ENCODE measurements around the gene NSMCE1.

NSMCE1 gene

DNA sequence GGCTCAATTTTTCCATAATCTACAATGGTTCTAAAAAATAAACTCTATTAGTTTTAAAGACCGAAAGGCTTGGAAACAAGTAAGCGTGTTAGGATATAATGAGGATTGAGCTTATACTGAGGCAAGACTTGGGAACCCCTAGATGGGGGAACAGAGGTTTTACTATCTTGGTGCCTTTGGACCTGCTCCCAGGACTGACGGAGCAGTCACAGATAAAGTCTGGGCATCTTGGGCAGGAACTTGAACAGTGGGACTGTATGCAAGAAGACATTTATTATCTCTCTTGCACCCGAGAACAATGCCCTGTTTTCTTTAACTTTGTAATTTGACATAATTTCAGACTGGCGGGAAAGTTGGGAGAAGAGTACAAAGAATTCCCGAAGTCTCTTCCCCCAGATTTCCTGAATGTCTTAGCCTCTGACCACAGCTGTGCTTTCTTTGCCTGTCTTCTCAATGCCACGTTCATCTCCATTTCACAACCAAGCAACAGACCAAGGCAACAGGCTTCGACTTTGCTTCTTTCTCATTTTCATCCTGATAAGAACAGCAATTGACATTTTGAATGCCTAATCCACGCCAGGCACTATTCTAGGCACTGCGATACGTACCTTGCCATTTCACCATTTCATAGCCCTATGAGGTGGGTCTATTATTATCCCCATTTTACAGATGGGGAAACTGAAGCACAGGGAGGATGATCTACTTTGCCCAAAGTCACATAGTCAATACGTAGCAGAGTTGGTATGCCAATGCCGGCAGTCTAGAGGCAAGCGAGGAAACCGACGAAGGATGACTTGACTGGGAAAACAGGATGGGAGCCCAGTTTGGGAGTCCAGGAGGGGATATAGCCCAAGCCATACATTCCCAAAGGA lies 42.2 kb upstream of the NSMCE1 start:
- Mint-ChIP-seq H3K4me1 (ENCODE audit: low read depth) (peaks cover 19% of the 10 kb centered on the region), H3K36me3 (ENCODE audit: low read depth) (peaks cover 28% of the 10 kb centered on the region), H3K27me3 (ENCODE audit: low read depth) (no peaks in the 10 kb centered on the region), H3K9me3 (peaks cover 10% of the 10 kb centered on the region), H3K4me3 (no peak overlapping the region), H3K27ac (no peak overlapping the region)
- DNase-seq (ENCODE audit: low spot score): no peak

GRCh38 chr16:27308792-27309191 lies 40.2 kb upstream of the NSMCE1 start:
- peaks cover 23% of the 10 kb centered on the region for H3K36me3 Mint-ChIP-seq (ENCODE audit: low read depth)
- H3K27me3 Mint-ChIP-seq (ENCODE audit: low read depth): no peaks in the 10 kb centered on the region
- H3K4me3 Mint-ChIP-seq: no peak overlapping the region
- peaks cover 13% of the 10 kb centered on the region for H3K9me3 Mint-ChIP-seq
- DNase-seq (ENCODE audit: low spot score): no peak
- no peak overlapping the region for H3K27ac Mint-ChIP-seq
- peaks cover 20% of the 10 kb centered on the region for H3K4me1 Mint-ChIP-seq (ENCODE audit: low read depth)

DNA sequence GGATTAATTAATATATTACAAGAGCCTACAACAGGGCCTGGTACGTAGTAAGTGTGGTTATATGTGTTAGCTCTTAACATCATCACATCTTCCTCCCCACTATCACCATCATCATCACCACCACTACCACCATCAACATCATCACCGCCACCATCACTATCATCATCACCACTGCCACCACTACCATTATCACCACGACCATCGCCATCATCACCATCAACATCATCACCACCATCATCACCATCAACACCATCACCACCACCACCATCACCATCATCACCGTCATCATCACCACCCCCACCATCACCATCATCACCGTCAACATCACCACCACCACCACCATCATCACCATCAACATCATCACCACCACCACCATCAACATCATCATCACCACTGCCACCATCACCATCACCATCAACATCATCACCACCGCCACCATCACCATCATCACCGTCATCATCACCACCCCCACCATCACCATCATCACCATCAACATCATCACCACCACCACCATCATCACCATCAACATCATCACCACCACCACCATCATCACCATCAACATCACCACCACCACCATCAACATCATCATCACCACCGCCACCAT lies 37.4 kb upstream of the NSMCE1 start:
- H3K36me3 Mint-ChIP-seq (ENCODE audit: low read depth): peaks cover 27% of the 10 kb centered on the region
- peak overlapping the region; percentile 1 for H3K27ac Mint-ChIP-seq
- DNase-seq (ENCODE audit: low spot score): no peak
- no peaks in the 10 kb centered on the region for H3K27me3 Mint-ChIP-seq (ENCODE audit: low read depth)
- peaks cover 13% of the 10 kb centered on the region for H3K9me3 Mint-ChIP-seq
- no peak overlapping the region for H3K4me3 Mint-ChIP-seq
- H3K4me1 Mint-ChIP-seq (ENCODE audit: low read depth): peaks cover 22% of the 10 kb centered on the region

- Mint-ChIP-seq H3K4me1 (ENCODE audit: low read depth) (peaks cover 22% of the 10 kb centered on the region), H3K36me3 (ENCODE audit: low read depth) (peaks cover 30% of the 10 kb centered on the region), H3K27ac (no peak overlapping the region), H3K9me3 (peaks cover 13% of the 10 kb centered on the region), H3K27me3 (ENCODE audit: low read depth) (no peaks in the 10 kb centered on the region), H3K4me3 (no peak overlapping the region)
- no peak for DNase-seq (ENCODE audit: low spot score)
These were observed 36.5 kb upstream of the NSMCE1 start for GRCh38 chr16:27304881-27305745.

DNA sequence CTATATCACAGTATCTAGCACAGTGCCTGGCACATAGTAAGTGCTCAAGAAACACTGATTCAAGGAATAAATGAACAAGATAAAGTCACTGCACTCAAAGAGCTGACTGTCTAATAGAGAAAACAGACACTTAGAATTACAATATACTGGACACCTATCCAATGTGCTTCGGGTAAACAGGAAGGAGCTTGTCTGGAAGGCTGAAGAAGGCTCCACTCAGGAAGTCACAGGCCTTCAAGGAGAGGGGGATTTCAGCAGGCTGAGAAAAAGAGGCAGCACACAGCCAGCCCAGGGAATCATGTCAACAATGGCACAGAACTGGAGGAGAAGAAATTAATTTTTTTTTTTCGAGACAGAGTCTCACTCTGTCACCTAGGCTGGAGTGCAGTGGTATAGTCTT lies 35.5 kb upstream of the NSMCE1 start:
- Mint-ChIP-seq H3K4me3 (no peak overlapping the region), H3K27me3 (ENCODE audit: low read depth) (no peaks in the 10 kb centered on the region), H3K27ac (no peak overlapping the region), H3K36me3 (ENCODE audit: low read depth) (peaks cover 35% of the 10 kb centered on the region), H3K4me1 (ENCODE audit: low read depth) (peaks cover 25% of the 10 kb centered on the region), H3K9me3 (peaks cover 13% of the 10 kb centered on the region)
- no peak for DNase-seq (ENCODE audit: low spot score)

DNA sequence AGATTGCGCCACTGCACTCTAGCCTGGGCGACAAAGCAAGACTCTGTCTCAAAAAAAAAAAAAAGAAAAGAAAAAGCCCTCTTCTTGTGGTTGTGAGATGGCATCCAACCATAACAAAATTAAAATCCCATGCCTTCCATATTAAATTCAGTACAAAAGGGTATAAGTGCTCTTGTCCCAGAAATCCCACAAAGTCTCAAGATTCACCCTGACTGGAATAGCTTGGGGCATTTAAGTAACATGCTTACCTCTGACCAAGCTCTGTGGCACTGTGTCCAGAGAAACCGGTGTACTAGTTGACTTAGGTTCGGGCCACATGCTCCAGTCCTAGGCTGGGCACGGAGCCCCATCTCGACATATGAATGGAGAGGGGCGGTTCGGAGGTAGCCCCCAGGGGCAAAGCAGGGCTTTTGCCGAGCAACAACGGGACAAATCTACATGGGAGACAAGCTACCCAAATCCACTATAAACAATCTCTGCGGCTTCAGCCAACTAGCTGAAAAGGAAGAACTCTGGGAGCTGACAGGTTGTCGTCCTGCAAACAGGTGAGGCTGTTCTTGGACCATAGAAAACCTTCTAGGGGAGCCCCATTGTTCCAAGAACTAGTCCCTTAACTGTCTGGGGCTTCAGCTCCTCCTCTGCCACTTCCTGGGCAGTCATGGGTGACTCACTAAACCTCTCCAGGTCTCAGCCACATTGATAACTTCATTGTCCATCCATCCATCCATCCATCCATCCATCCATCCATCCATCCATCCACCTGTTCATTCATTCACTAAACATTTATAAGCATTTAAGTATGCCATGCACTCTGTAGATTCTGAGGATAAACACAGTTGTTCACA lies 34.9 kb upstream of the NSMCE1 start:
- H3K9me3 Mint-ChIP-seq: peaks cover 13% of the 10 kb centered on the region
- no peaks in the 10 kb centered on the region for H3K27me3 Mint-ChIP-seq (ENCODE audit: low read depth)
- no peak overlapping the region for H3K27ac Mint-ChIP-seq
- peaks cover 28% of the 10 kb centered on the region for H3K4me1 Mint-ChIP-seq (ENCODE audit: low read depth)
- DNase-seq (ENCODE audit: low spot score): no peak
- no peak overlapping the region for H3K4me3 Mint-ChIP-seq
- H3K36me3 Mint-ChIP-seq (ENCODE audit: low read depth): peaks cover 40% of the 10 kb centered on the region

DNA sequence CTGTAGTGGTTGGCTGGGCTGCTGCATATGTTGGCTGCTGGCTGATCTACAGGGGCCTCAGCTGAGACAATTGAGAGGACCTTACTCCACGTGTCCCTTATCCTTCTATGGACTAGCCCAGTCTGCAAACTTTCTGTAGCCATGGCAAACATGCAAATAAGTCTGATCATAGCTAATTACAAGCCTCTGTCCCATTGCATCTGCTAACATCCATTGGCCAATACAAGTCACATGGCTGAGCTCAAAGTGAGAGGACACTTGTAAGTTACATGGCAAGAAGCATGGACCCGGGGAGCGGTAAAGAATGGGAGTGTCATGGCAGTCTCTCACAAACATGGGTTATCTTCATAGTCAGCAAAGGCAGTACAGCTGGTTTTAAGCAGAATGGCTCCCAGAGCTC lies 33.6 kb upstream of the NSMCE1 start:
- peaks cover 42% of the 10 kb centered on the region for H3K36me3 Mint-ChIP-seq (ENCODE audit: low read depth)

GRCh38 chr16:27301236-27301861 lies 32.8 kb upstream of the NSMCE1 start:
- no peak for DNase-seq (ENCODE audit: low spot score)
- no peak overlapping the region for H3K4me3 Mint-ChIP-seq
- H3K4me1 Mint-ChIP-seq (ENCODE audit: low read depth): peaks cover 39% of the 10 kb centered on the region
- no peaks in the 10 kb centered on the region for H3K27me3 Mint-ChIP-seq (ENCODE audit: low read depth)
- peaks cover 7% of the 10 kb centered on the region for H3K9me3 Mint-ChIP-seq
- H3K27ac Mint-ChIP-seq: no peak overlapping the region
- peaks cover 39% of the 10 kb centered on the region for H3K36me3 Mint-ChIP-seq (ENCODE audit: low read depth)

More for the DNA sequence above, 33.6 kb upstream of the NSMCE1 start:
- Mint-ChIP-seq H3K27ac (no peak overlapping the region), H3K27me3 (ENCODE audit: low read depth) (no peaks in the 10 kb centered on the region), H3K4me1 (ENCODE audit: low read depth) (peaks cover 33% of the 10 kb centered on the region), H3K9me3 (peaks cover 13% of the 10 kb centered on the region), H3K4me3 (no peak overlapping the region)
- DNase-seq (ENCODE audit: low spot score): no peak

- H3K9me3 Mint-ChIP-seq: no peaks in the 10 kb centered on the region
- no peak overlapping the region for H3K4me3 Mint-ChIP-seq
- H3K27ac Mint-ChIP-seq: no peak overlapping the region
- H3K4me1 Mint-ChIP-seq (ENCODE audit: low read depth): peaks cover 46% of the 10 kb centered on the region
- peaks cover 27% of the 10 kb centered on the region for H3K36me3 Mint-ChIP-seq (ENCODE audit: low read depth)
- DNase-seq (ENCODE audit: low spot score): no peak
- H3K27me3 Mint-ChIP-seq (ENCODE audit: low read depth): no peaks in the 10 kb centered on the region
These were observed 29.6 kb upstream of the NSMCE1 start for GRCh38 chr16:27298132-27298531.

DNA sequence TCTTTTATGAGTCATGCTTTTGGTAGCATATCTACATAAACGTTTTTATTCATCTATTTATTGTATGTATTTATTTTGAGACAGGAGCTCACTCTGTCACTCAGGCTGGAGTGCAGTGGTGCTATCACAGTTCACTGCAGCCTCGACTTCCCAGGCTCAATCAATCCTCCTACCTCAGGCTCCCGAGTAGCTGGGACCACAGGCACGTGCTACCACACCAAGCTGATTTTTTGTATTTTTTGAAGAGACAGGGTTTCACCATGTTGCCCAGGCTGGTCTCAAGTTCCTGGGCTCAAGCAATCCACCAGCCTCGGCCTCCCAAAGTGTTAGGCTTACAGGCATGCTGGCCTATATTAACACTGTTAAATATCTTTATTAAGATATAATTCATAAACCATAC lies 24.8 kb upstream of the NSMCE1 start:
- no peaks in the 10 kb centered on the region for H3K27me3 Mint-ChIP-seq (ENCODE audit: low read depth)
- peaks cover 64% of the 10 kb centered on the region for H3K4me1 Mint-ChIP-seq (ENCODE audit: low read depth)
- peaks cover 28% of the 10 kb centered on the region for H3K36me3 Mint-ChIP-seq (ENCODE audit: low read depth)
- H3K27ac Mint-ChIP-seq: peak overlapping the region; percentile 17
- H3K4me3 Mint-ChIP-seq: no peak overlapping the region
- no peaks in the 10 kb centered on the region for H3K9me3 Mint-ChIP-seq
- no peak for DNase-seq (ENCODE audit: low spot score)

DNA sequence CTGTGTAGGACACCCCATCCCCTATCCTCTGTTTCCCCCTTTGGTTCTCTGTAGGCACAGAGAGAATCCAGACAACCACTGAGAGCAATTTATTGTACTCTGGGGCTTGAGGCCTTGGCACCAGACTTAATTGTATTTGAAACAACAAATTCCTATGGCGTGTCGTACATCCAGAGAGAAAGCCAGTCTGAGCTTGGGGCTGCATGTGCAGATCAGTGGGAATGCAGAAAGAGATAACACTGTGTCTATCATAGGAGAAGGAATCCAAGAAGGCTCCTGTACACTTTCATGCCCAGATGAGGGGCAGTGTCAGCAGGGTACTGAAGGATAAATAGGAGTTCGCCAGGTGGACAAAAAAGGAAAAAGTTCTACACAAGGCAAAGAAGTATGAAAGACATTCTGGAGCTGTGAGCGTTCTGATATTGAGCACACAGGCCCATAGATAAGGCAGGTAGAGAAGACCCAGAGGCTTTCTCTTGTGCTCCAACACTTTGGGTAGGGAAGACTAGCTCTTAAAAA lies 23.2 kb upstream of the NSMCE1 start:
- peaks cover 67% of the 10 kb centered on the region for H3K4me1 Mint-ChIP-seq (ENCODE audit: low read depth)
- no peak for DNase-seq (ENCODE audit: low spot score)
- H3K4me3 Mint-ChIP-seq: no peak overlapping the region
- H3K36me3 Mint-ChIP-seq (ENCODE audit: low read depth): peaks cover 36% of the 10 kb centered on the region
- H3K27me3 Mint-ChIP-seq (ENCODE audit: low read depth): no peaks in the 10 kb centered on the region
- H3K9me3 Mint-ChIP-seq: peaks cover 7% of the 10 kb centered on the region
- peak overlapping the region; percentile 13 for H3K27ac Mint-ChIP-seq

DNA sequence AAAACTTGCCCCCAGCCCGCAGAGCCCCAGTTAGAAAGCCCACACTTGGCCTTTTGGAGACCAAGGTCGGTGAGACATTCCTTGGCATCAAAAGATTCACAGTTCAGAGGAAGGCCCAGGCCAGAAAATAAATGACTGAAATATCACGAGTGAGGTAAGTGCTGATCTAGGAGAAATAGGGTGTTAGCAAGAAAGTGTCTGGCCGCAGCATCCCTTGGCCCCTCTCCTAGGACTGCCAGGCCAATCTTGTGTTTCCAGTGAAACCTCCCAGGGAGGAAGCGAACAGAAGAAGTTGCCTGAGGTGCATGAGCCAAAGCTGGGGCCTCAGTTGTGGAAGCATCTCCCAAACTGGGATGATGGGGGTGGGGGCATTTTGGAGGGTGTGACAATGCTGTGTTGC lies 22.5 kb upstream of the NSMCE1 start:
- Mint-ChIP-seq H3K36me3 (ENCODE audit: low read depth) (peaks cover 37% of the 10 kb centered on the region), H3K27me3 (ENCODE audit: low read depth) (no peaks in the 10 kb centered on the region), H3K27ac (no peak overlapping the region), H3K4me1 (ENCODE audit: low read depth) (peaks cover 66% of the 10 kb centered on the region), H3K4me3 (no peak overlapping the region), H3K9me3 (peaks cover 7% of the 10 kb centered on the region)
- DNase-seq (ENCODE audit: low spot score): no peak

DNA sequence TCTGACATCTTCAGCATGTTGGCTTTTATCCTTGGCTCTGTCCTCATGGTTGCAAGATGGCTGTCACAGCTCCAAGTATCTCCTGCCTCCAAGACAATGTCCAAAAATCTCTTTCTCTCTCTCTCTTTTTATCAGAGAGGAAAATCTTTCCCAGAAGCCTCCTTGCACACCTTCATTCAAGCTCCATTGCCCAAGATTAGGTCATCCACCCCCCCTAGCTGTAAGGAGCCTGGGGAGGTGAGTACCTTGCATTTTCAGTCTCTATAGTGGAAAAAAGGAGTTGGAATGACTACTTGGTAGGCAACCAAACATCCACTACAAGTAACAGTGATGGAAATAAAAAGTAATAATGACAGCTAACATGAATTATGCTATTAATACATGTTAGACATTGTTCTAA lies 22.0 kb upstream of the NSMCE1 start:
- Mint-ChIP-seq H3K27ac (peak overlapping the region; percentile 81), H3K27me3 (ENCODE audit: low read depth) (no peaks in the 10 kb centered on the region), H3K4me3 (peak overlapping the region; percentile 5), H3K4me1 (ENCODE audit: low read depth) (peaks cover 66% of the 10 kb centered on the region), H3K9me3 (peaks cover 7% of the 10 kb centered on the region), H3K36me3 (ENCODE audit: low read depth) (peaks cover 42% of the 10 kb centered on the region)
- no peak for DNase-seq (ENCODE audit: low spot score)

All from T-helper 2 cell treated with Interferon-gamma antibody and Interleukin-4, amounts not matched to agents 5 μg/mL and 100 μg/mL, for 36 hours (primary cell).